Ascending aorta (tissue), 2 donors: ENCODE results near the gene FBLIM1. TPM values are rescaled to one million over a fixed set of nuclear protein-coding genes. Genes with fewer than 3 reads are reported as not detected.
A peak's percentile ranks its signal among the peaks of the same experiment; 100 is the strongest.

Source experiments
- DNase-seq, 2 donors: peaks; one replicate each; pipeline ENCODE4 v3.0.0-alpha.2; 2019; ENCODE audit warnings: low spot score in 2 of 2
- H3K27ac ChIP-seq, 2 donors: fragments of 200-600 bp; sonication (generic); one replicate each; pipeline ENCODE4 v1.5.1; 2016 to 2017; ENCODE audit warnings: mild to moderate bottlenecking in 1 of 2
- H3K27me3 ChIP-seq: fragments of 200-600 bp; sonication (generic); one replicate; pipeline ENCODE4 v1.5.1; 2017
- H3K36me3 ChIP-seq, 2 donors: fragments of 200-600 bp; sonication (generic); one replicate each; pipeline ENCODE4 v1.5.1; 2016
- H3K4me1 ChIP-seq, 2 donors: fragments of 200-600 bp; sonication (generic); one replicate each; pipeline ENCODE4 v1.5.1; 2016 to 2017; ENCODE audit warnings: mild to moderate bottlenecking in 1 of 2
- H3K4me3 ChIP-seq, 2 donors: fragments of 200-600 bp; sonication (generic); one replicate each; pipeline ENCODE4 v1.5.1; 2016 to 2017; ENCODE audit warnings: mild to moderate bottlenecking in 1 of 2
- H3K9me3 ChIP-seq, 2 donors: fragments of 200-600 bp; sonication (generic); one replicate each; pipeline ENCODE4 v1.5.1; 2016
- CTCF ChIP-seq, 3 experiments: fragments of 200-600 bp in 2 of 3; fragments of 450-650 bp in 1 of 3; sonication (generic) in 2 of 3; IDR thresholded peaks; one replicate each; pipeline ENCODE4 v1.5.1; 2016 to 2019; ENCODE audit warnings: antibody characterized with exemption in 3 of 3, mild to moderate bottlenecking in 1 of 3, moderate library complexity in 1 of 3
- intact Hi-C: fragments of 100-400 bp; cut with DNase I; formaldehyde crosslinking; loops from one replicate; pipeline ENCODE4 v1.15.1; 2023
- total RNA-seq: library from RNA; depleted of rRNA; stranded (reverse); fragments of >200 nt; gene quantifications from one replicate; pipeline ENCODE4 v1.1.0, GENCODE V29; 2016

The FBLIM1 gene
- 641 TPM for total RNA-seq

GRCh38 chr1:15758343-15758931, at the start of gene FBLIM1:
Gene FBLIM1, plus strand, starts transcription at chr1:15758795. Its CDS starts 6,189 bp downstream, at chr1:15764984.
- H3K36me3 ChIP-seq = peaks cover 0 to 14% of the 10 kb centered on the region in 2 donors
- intact Hi-C loops = no loop called here
- peak within 1 kb of the TSS; percentile 93 to 96 for H3K27ac ChIP-seq
- DNase-seq = no peak
- H3K4me3 ChIP-seq = peak within 1 kb of the TSS; percentile 86 to 89
- no peaks in the 10 kb centered on the region for H3K27me3 ChIP-seq
- H3K4me1 ChIP-seq = peaks cover 14 to 36% of the 10 kb centered on the region in 2 donors
- TF ChIP-seq CTCF (IDR thresholded peaks at IDR 0.05) = no peak
- H3K9me3 ChIP-seq = no peaks in the 10 kb centered on the region

GRCh38 chr1:15709226-15709625, 49.4 kb upstream of the FBLIM1 start:
- Histone ChIP-seq H3K36me3 (peaks cover 0 to 4% of the 10 kb centered on the region in 2 donors), H3K4me3 (no peak overlapping the region), H3K9me3 (no peaks in the 10 kb centered on the region), H3K27ac (no peak overlapping the region), H3K4me1 (peaks cover 6 to 11% of the 10 kb centered on the region in 2 donors), H3K27me3 (no peaks in the 10 kb centered on the region)
- no peak for TF ChIP-seq CTCF (IDR thresholded peaks at IDR 0.05)
- no peak for DNase-seq
- intact Hi-C loops = no loop called here

- no peak for DNase-seq
- H3K36me3 ChIP-seq = peaks cover 13 to 14% of the 10 kb centered on the region in 2 donors
- TF ChIP-seq CTCF (IDR thresholded peaks at IDR 0.05) = no peak
- intact Hi-C loops = no loop called here
- H3K27ac ChIP-seq = no peak overlapping the region
- H3K27me3 ChIP-seq = no peaks in the 10 kb centered on the region
- H3K4me1 ChIP-seq = peaks cover 0 to 12% of the 10 kb centered on the region in 2 donors
- no peaks in the 10 kb centered on the region for H3K9me3 ChIP-seq
- H3K4me3 ChIP-seq = no peak overlapping the region
Measured at GRCh38 chr1:15712168-15712567, 46.4 kb upstream of the FBLIM1 start.

- no peak overlapping the region for H3K4me3 ChIP-seq
- no peaks in the 10 kb centered on the region for H3K27me3 ChIP-seq
- intact Hi-C loops = no loop called here
- no peak for TF ChIP-seq CTCF (IDR thresholded peaks at IDR 0.05)
- no peaks in the 10 kb centered on the region for H3K9me3 ChIP-seq
- DNase-seq = no peak
- peaks cover 37 to 38% of the 10 kb centered on the region in 2 donors for H3K36me3 ChIP-seq
- peak overlapping the region; percentile 19 to 33 for H3K27ac ChIP-seq
- peaks cover 0 to 12% of the 10 kb centered on the region in 2 donors for H3K4me1 ChIP-seq
Measured at GRCh38 chr1:15714406-15715136, 44.0 kb upstream of the FBLIM1 start.

GRCh38 chr1:15717418-15718125, 41.0 kb upstream of the FBLIM1 start:
- Histone ChIP-seq H3K36me3 (peaks cover 65 to 67% of the 10 kb centered on the region in 2 donors), H3K27me3 (no peaks in the 10 kb centered on the region), H3K27ac (no peak overlapping the region), H3K4me3 (no peak overlapping the region), H3K4me1 (peaks cover 0 to 12% of the 10 kb centered on the region in 2 donors), H3K9me3 (no peaks in the 10 kb centered on the region)
- intact Hi-C loops = no loop called here
- no peak for TF ChIP-seq CTCF (IDR thresholded peaks at IDR 0.05)
- DNase-seq = no peak
